Neuron (in vitro differentiated cells): ENCODE data around the gene SRP72.

Source experiments
- H2AFZ ChIP-seq: one replicate; pipeline ENCODE4 v1.6.1; 2013; ENCODE audit warnings: low read depth, mild to moderate bottlenecking, inconsistent platforms, low read length, moderate library complexity
- H3K27me3 ChIP-seq: one replicate; pipeline ENCODE4 v1.6.1; 2013; ENCODE audit warnings: low read length; ENCODE audit not compliant: insufficient read depth
- H3K36me3 ChIP-seq: one replicate; pipeline ENCODE4 v1.6.1; 2013; ENCODE audit warnings: low read length; ENCODE audit not compliant: insufficient read depth
- H3K4me1 ChIP-seq: one replicate; pipeline ENCODE4 v1.6.1; 2013; ENCODE audit warnings: low read length; ENCODE audit not compliant: insufficient read depth
- H3K4me3 ChIP-seq: 2 replicates; pipeline ENCODE4 v1.5.1; 2013; ENCODE audit warnings: mild to moderate bottlenecking, low read length, moderate library complexity
- H3K9me3 ChIP-seq: one replicate; pipeline ENCODE4 v1.6.1; 2013; ENCODE audit warnings: low read length

The SRP72 gene

DNA sequence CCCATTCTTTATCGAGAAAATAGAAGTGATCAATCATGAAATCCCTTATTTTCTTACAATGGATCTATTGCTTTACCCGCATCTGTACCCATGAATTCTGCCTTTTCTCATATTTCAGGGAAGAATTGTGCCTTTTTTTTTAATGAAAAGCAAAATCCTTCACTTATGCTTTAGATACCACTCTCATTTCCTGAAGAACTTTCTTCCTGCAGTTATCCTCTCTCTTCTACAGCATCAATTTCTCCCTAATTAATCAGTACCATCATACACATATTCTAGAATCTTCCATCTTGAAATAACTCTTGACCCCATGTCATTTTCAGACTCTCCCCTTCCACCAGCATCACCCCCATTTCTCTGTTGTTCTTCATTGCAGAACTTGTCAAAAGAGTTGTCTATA lies 64.8 kb downstream of the SRP72 start:
- H3K36me3 ChIP-seq, result no peaks in the 10 kb centered on the region
- H3K9me3 ChIP-seq, result no peaks in the 10 kb centered on the region
- peaks cover 10% of the 10 kb centered on the region for H3K4me1 ChIP-seq
- H2AFZ ChIP-seq, result no peak overlapping the region
- no peak overlapping the region for H3K4me3 ChIP-seq
- H3K27me3 ChIP-seq, result peaks cover 13% of the 10 kb centered on the region

GRCh38 chr4:56535915-56536314 lies 68.5 kb downstream of the SRP72 start:
- H3K4me3 ChIP-seq, result no peak overlapping the region
- H3K4me1 ChIP-seq, result peaks cover 4% of the 10 kb centered on the region
- no peak overlapping the region for H2AFZ ChIP-seq
- peaks cover 12% of the 10 kb centered on the region for H3K27me3 ChIP-seq
- no peaks in the 10 kb centered on the region for H3K9me3 ChIP-seq
- no peaks in the 10 kb centered on the region for H3K36me3 ChIP-seq

GRCh38 chr4:56537147-56537546 lies 69.7 kb downstream of the SRP72 start:
- Histone ChIP-seq H3K9me3 (no peaks in the 10 kb centered on the region), H3K4me1 (no peaks in the 10 kb centered on the region), H3K4me3 (no peak overlapping the region), H2AFZ (no peak overlapping the region), H3K36me3 (no peaks in the 10 kb centered on the region), H3K27me3 (no peaks in the 10 kb centered on the region)

- Histone ChIP-seq H3K36me3 (no peaks in the 10 kb centered on the region), H3K4me3 (no peak overlapping the region), H2AFZ (no peak overlapping the region), H3K9me3 (no peaks in the 10 kb centered on the region), H3K27me3 (no peaks in the 10 kb centered on the region), H3K4me1 (no peaks in the 10 kb centered on the region)
These were observed 73.4 kb downstream of the SRP72 start for GRCh38 chr4:56540826-56541225.

- H2AFZ ChIP-seq, result peak overlapping the region; percentile 71
- peak overlapping the region; percentile 36 for H3K4me3 ChIP-seq
- no peaks in the 10 kb centered on the region for H3K4me1 ChIP-seq
- H3K27me3 ChIP-seq, result peaks cover 5% of the 10 kb centered on the region
- H3K36me3 ChIP-seq, result no peaks in the 10 kb centered on the region
- H3K9me3 ChIP-seq, result no peaks in the 10 kb centered on the region
These were observed 77.2 kb downstream of the SRP72 start for GRCh38 chr4:56544573-56545131.

- no peaks in the 10 kb centered on the region for H3K9me3 ChIP-seq
- no peak overlapping the region for H3K4me3 ChIP-seq
- no peak overlapping the region for H2AFZ ChIP-seq
- no peaks in the 10 kb centered on the region for H3K36me3 ChIP-seq
- peaks cover 5% of the 10 kb centered on the region for H3K27me3 ChIP-seq
- no peaks in the 10 kb centered on the region for H3K4me1 ChIP-seq
These were observed 83.2 kb downstream of the SRP72 start for GRCh38 chr4:56550642-56551041.

- Histone ChIP-seq H3K36me3 (no peaks in the 10 kb centered on the region), H3K9me3 (no peaks in the 10 kb centered on the region), H3K4me1 (no peaks in the 10 kb centered on the region), H2AFZ (no peak overlapping the region), H3K4me3 (no peak overlapping the region), H3K27me3 (peaks cover 5% of the 10 kb centered on the region)
These were observed 84.1 kb downstream of the SRP72 start for GRCh38 chr4:56551516-56551915.

GRCh38 chr4:56552273-56552672 lies 84.9 kb downstream of the SRP72 start:
- Histone ChIP-seq H3K4me3 (no peak overlapping the region), H2AFZ (no peak overlapping the region), H3K4me1 (no peaks in the 10 kb centered on the region), H3K36me3 (no peaks in the 10 kb centered on the region), H3K27me3 (peaks cover 5% of the 10 kb centered on the region), H3K9me3 (no peaks in the 10 kb centered on the region)
